ENCODE measurements around the gene CDC45. TPM values are rescaled to one million over a fixed set of nuclear protein-coding genes. Genes with fewer than 3 reads are reported as not detected.

The CDC45 gene
- total and polyA plus RNA-seq, 2 of the 13 experiments (the other 11 are each of a cell fraction or from before 2014, with no cell fraction given), result 14.4 to 36.3 TPM

- Histone ChIP-seq H3K4me3 (replicated peaks in 1 of 3; ENCODE audit: insufficient read depth in 1 of 3, low read depth in 2 of 3, low read length in 3 of 3) (no peak overlapping the region), H3K79me2 (ENCODE audit: insufficient read depth, low read length) (no peaks in the 10 kb centered on the region), H4K20me1 (ENCODE audit: insufficient read depth, low read length) (no peaks in the 10 kb centered on the region), H3K27me3 (ENCODE audit: control insufficient read depth in 1 of 2, insufficient read depth in 2 of 2, low read length in 2 of 2) (no peaks in the 10 kb centered on the region), H3K4me1 (ENCODE audit: insufficient read depth, low read length) (no peaks in the 10 kb centered on the region), H2AFZ (ENCODE audit: low read length) (no peak overlapping the region), H3K9me3 (ENCODE audit: low read length) (no peaks in the 10 kb centered on the region), H3K36me3 (replicated peaks in 1 of 2; ENCODE audit: control insufficient read depth in 1 of 2, insufficient read depth in 2 of 2, low read length in 2 of 2) (peaks cover 9 to 56% of the 10 kb centered on the region in 2 experiments; a peak in 4 of 5 replicates), H3K9ac (ENCODE audit: insufficient read depth, low read depth, low read length) (no peak overlapping the region), H3K4me2 (ENCODE audit: low read depth, low read length) (no peak overlapping the region), H3K27ac (ENCODE audit: extremely low read length, insufficient read depth, low read length) (no peak overlapping the region)
- intact Hi-C loops (cut with micrococcal nuclease; ENCODE audit: unreplicated experiment) (no loop called here), in situ Hi-C loops (cut with HindIII; ENCODE audit: extremely low pct_ligation_motif_present, low pct_unique_long_range_greater_than_20kb) (no loop called here)
- FAIRE-seq (no peak), DNase-seq (ENCODE audit: low spot score) (no peak), ATAC-seq (no peak)
- TF ChIP-seq ZNF720 (CRISPR knock-in tag; IDR thresholded peaks at IDR 0.05), result no peak
- TF ChIP-seq DMAP1 (CRISPR knock-in tag; IDR thresholded peaks at IDR 0.05), result no peak
- TF ChIP-seq TBX3 (IDR thresholded peaks at IDR 0.05; ENCODE audit: borderline replicate concordance), result no peak
- TF ChIP-seq RFXANK (CRISPR knock-in tag; IDR thresholded peaks at IDR 0.05), result no peak
- TF ChIP-seq, protein P1, sequence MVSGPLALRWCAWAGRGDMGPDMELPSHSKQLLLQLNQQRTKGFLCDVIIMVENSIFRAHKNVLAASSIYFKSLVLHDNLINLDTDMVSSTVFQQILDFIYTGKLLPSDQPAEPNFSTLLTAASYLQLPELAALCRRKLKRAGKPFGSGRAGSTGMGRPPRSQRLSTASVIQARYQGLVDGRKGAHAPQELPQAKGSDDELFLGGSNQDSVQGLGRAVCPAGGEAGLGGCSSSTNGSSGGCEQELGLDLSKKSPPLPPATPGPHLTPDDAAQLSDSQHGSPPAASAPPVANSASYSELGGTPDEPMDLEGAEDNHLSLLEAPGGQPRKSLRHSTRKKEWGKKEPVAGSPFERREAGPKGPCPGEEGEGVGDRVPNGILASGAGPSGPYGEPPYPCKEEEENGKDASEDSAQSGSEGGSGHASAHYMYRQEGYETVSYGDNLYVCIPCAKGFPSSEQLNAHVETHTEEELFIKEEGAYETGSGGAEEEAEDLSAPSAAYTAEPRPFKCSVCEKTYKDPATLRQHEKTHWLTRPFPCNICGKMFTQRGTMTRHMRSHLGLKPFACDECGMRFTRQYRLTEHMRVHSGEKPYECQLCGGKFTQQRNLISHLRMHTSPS (CRISPR knock-in tag; IDR thresholded peaks at IDR 0.05; ENCODE audit: low read depth), result no peak
- no peak for TF ChIP-seq ZMAT3 (CRISPR knock-in tag; conservative IDR thresholded peaks at IDR 0.05)
- TF ChIP-seq ZNF776 (CRISPR knock-in tag; IDR thresholded peaks at IDR 0.05), result no peak
- TF ChIP-seq BCLAF1 (IDR thresholded peaks at IDR 0.05), result no peak
- no peak for TF ChIP-seq ZNF724P (CRISPR knock-in tag; IDR thresholded peaks at IDR 0.05; ENCODE audit: borderline replicate concordance)
- 100% methylated on average over 1 of the region's 3 CpGs for WGBS (ENCODE audit: low lambda C conversion rate)
- ChIA-PET POLR2A (no interaction called here), CTCF (ENCODE audit: low intra/inter-chr PET ratio, low total read pairs) (no interaction called here)
- no TSS peak for BruUV-seq (replicated peaks)
Observed at GRCh38 chr22:19497245-19497644, 17.5 kb downstream of the CDC45 start.

Data from HepG2 (cell line).